ENCODE results near the gene CPNE4. TPM values are rescaled to one million over a fixed set of nuclear protein-coding genes. Genes with fewer than 3 reads are reported as not detected.

CPNE4 gene
- total RNA-seq, 2 experiments from 2014 or later: not detected

DNA sequence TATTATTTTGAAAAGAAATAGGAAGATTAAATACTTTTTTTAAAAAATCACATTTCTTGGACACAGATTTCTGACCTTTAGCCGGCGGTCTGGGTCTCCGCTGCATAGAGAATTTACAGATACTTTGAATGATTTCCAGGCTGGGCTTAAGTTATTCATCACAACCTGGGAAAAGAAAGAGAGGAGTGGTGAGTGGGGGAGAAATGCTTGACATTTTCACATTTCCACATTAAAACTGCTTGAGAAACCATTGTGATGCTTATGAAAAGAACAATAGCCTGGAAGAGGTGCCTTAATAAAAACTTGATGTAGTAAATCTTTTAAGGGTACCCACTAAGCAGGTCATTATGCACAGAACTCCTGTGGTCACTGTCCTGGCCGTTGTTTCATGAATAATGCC is 365.2 kb downstream of the CPNE4 start:
- intact Hi-C loops (cut with DNase I, micrococcal nuclease): no loop called here
- ChIA-PET CTCF (no interaction called here), POLR2A (no interaction called here)
- no peak for DNase-seq
- H3K27me3 Mint-ChIP-seq: peaks cover 7% of the 10 kb centered on the region
- H3K27ac Mint-ChIP-seq: no peak overlapping the region
- no peaks in the 10 kb centered on the region for H3K9me3 Mint-ChIP-seq (ENCODE audit: low read depth)
- ATAC-seq: no peak
- H3K4me3 Mint-ChIP-seq: no peak overlapping the region
- H3K36me3 Mint-ChIP-seq (ENCODE audit: low read depth): no peaks in the 10 kb centered on the region
- H3K4me1 Mint-ChIP-seq: no peaks in the 10 kb centered on the region

GRCh38 chr3:131658771-131659170 is 376.0 kb downstream of the CPNE4 start:
- intact Hi-C loops (cut with DNase I, micrococcal nuclease): no loop called here
- no peak overlapping the region for H3K4me3 Mint-ChIP-seq
- POLR2A ChIA-PET: no interaction called here
- H3K9me3 Mint-ChIP-seq (ENCODE audit: low read depth): peaks cover 6% of the 10 kb centered on the region
- H3K36me3 Mint-ChIP-seq (ENCODE audit: low read depth): no peaks in the 10 kb centered on the region
- CTCF ChIA-PET: no interaction called here
- H3K27ac Mint-ChIP-seq: no peak overlapping the region
- DNase-seq (no peak), ATAC-seq (no peak)
- peaks cover 9% of the 10 kb centered on the region for H3K27me3 Mint-ChIP-seq
- H3K4me1 Mint-ChIP-seq: no peaks in the 10 kb centered on the region

- ATAC-seq (no peak), DNase-seq (no peak)
- Mint-ChIP-seq H3K4me1 (no peaks in the 10 kb centered on the region), H3K27ac (no peak overlapping the region), H3K9me3 (ENCODE audit: low read depth) (peaks cover 6% of the 10 kb centered on the region), H3K4me3 (no peak overlapping the region), H3K27me3 (peaks cover 12% of the 10 kb centered on the region), H3K36me3 (ENCODE audit: low read depth) (no peaks in the 10 kb centered on the region)
- intact Hi-C loops (cut with DNase I, micrococcal nuclease): no loop called here
- CTCF ChIA-PET: no interaction called here
- POLR2A ChIA-PET: no interaction called here
Measured at GRCh38 chr3:131658115-131658514, 376.7 kb downstream of the CPNE4 start.

DNA sequence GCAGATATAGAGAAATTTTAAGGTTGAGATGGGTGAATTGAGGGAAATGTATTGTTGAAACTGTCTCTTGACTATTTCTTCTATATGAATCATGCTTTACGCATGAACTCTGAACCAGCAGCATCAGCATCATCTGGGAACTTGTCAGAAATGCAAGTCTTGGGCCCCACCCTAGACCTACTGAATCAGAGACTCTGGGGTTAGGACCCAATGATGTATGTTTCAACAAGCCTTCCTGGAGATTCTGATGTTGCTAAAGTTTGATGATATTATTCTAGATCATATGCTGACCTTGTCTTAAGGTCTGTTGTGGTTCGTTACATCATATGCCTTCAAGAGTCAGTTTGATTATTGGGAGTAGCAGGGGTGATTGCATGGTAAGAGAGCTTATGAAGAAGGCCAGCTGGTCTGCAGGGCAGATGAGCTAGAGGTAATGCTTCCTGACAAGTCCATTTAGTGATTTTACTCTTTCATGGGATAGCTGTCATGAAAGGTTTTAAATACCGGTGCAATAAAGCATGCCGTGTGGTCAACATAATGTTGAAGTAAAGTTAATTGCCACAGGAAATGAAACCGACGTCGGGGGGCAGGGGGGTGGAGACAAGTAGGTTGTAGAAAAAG is 379.6 kb downstream of the CPNE4 start:
- Mint-ChIP-seq H3K27me3 (peaks cover 6% of the 10 kb centered on the region), H3K36me3 (ENCODE audit: low read depth) (no peaks in the 10 kb centered on the region), H3K9me3 (ENCODE audit: low read depth) (no peaks in the 10 kb centered on the region), H3K4me3 (no peak overlapping the region), H3K27ac (no peak overlapping the region), H3K4me1 (no peaks in the 10 kb centered on the region)
- DNase-seq (no peak), ATAC-seq (no peak)
- intact Hi-C loops (cut with DNase I, micrococcal nuclease): no loop called here
- CTCF ChIA-PET: no interaction called here
- POLR2A ChIA-PET: no interaction called here

GRCh38 chr3:131645638-131646037 is 389.2 kb downstream of the CPNE4 start:
- Mint-ChIP-seq H3K9me3 (ENCODE audit: low read depth) (no peaks in the 10 kb centered on the region), H3K4me1 (no peaks in the 10 kb centered on the region), H3K27me3 (peaks cover 5% of the 10 kb centered on the region), H3K4me3 (no peak overlapping the region), H3K27ac (no peak overlapping the region), H3K36me3 (ENCODE audit: low read depth) (no peaks in the 10 kb centered on the region)
- DNase-seq: no peak
- ChIA-PET CTCF (interaction anchor here (0.8 kb wide), 1 partner anchor 621 kb away, joined by 3 read pairs; no protein-coding TSS in a partner anchor), POLR2A (no interaction called here)
- intact Hi-C loops (cut with DNase I, micrococcal nuclease): no loop called here
- no peak for ATAC-seq

GRCh38 chr3:131636266-131636775 is 398.5 kb downstream of the CPNE4 start:
- Mint-ChIP-seq H3K36me3 (ENCODE audit: low read depth) (no peaks in the 10 kb centered on the region), H3K4me3 (no peak overlapping the region), H3K27me3 (peaks cover 22% of the 10 kb centered on the region), H3K27ac (no peak overlapping the region), H3K4me1 (no peaks in the 10 kb centered on the region), H3K9me3 (ENCODE audit: low read depth) (no peaks in the 10 kb centered on the region)
- POLR2A ChIA-PET: no interaction called here
- ATAC-seq (no peak), DNase-seq (no peak)
- CTCF ChIA-PET: no interaction called here
- intact Hi-C loops (cut with DNase I, micrococcal nuclease): no loop called here

GRCh38 chr3:131630807-131631206 is 404.0 kb downstream of the CPNE4 start:
- Mint-ChIP-seq H3K4me1 (no peaks in the 10 kb centered on the region), H3K27ac (no peak overlapping the region), H3K4me3 (no peak overlapping the region), H3K27me3 (peaks cover 20% of the 10 kb centered on the region), H3K36me3 (ENCODE audit: low read depth) (no peaks in the 10 kb centered on the region), H3K9me3 (ENCODE audit: low read depth) (no peaks in the 10 kb centered on the region)
- DNase-seq (no peak), ATAC-seq (no peak)
- intact Hi-C loops (cut with DNase I, micrococcal nuclease): no loop called here
- CTCF ChIA-PET: no interaction called here
- POLR2A ChIA-PET: no interaction called here

- ATAC-seq (no peak), DNase-seq (no peak)
- Mint-ChIP-seq H3K27me3 (peaks cover 20% of the 10 kb centered on the region), H3K9me3 (ENCODE audit: low read depth) (no peaks in the 10 kb centered on the region), H3K4me1 (no peaks in the 10 kb centered on the region), H3K36me3 (ENCODE audit: low read depth) (no peaks in the 10 kb centered on the region), H3K4me3 (no peak overlapping the region), H3K27ac (no peak overlapping the region)
- ChIA-PET CTCF (no interaction called here), POLR2A (no interaction called here)
- intact Hi-C loops (cut with DNase I, micrococcal nuclease): no loop called here
Measured at GRCh38 chr3:131630097-131630496, 404.7 kb downstream of the CPNE4 start.

GRCh38 chr3:131623431-131623830 is 411.4 kb downstream of the CPNE4 start:
- Mint-ChIP-seq H3K4me3 (no peak overlapping the region), H3K27me3 (peaks cover 7% of the 10 kb centered on the region), H3K36me3 (ENCODE audit: low read depth) (no peaks in the 10 kb centered on the region), H3K9me3 (ENCODE audit: low read depth) (no peaks in the 10 kb centered on the region), H3K27ac (no peak overlapping the region), H3K4me1 (no peaks in the 10 kb centered on the region)
- DNase-seq (no peak), ATAC-seq (no peak)
- ChIA-PET CTCF (interaction anchor here (0.7 kb wide), 1 partner anchor 57 kb away, joined by 3 read pairs; no protein-coding TSS in a partner anchor), POLR2A (interaction anchor here (0.8 kb wide), 1 partner anchor 145 kb away, joined by 3 read pairs; no protein-coding TSS in a partner anchor)
- intact Hi-C loops (cut with DNase I, micrococcal nuclease): no loop called here

- no peak for ATAC-seq
- no peaks in the 10 kb centered on the region for H3K4me1 Mint-ChIP-seq
- H3K36me3 Mint-ChIP-seq (ENCODE audit: low read depth): no peaks in the 10 kb centered on the region
- H3K9me3 Mint-ChIP-seq (ENCODE audit: low read depth): no peaks in the 10 kb centered on the region
- H3K4me3 Mint-ChIP-seq: no peak overlapping the region
- DNase-seq: no peak
- CTCF ChIA-PET: no interaction called here
- H3K27me3 Mint-ChIP-seq: peaks cover 10% of the 10 kb centered on the region
- POLR2A ChIA-PET: no interaction called here
- H3K27ac Mint-ChIP-seq: no peak overlapping the region
- intact Hi-C loops (cut with DNase I, micrococcal nuclease): no loop called here
Measured at GRCh38 chr3:131622726-131623125, 412.1 kb downstream of the CPNE4 start.

- ATAC-seq: no peak
- ChIA-PET POLR2A (no interaction called here), CTCF (no interaction called here)
- intact Hi-C loops (cut with DNase I, micrococcal nuclease): no loop called here
- no peaks in the 10 kb centered on the region for H3K4me1 Mint-ChIP-seq
- H3K9me3 Mint-ChIP-seq (ENCODE audit: low read depth): no peaks in the 10 kb centered on the region
- DNase-seq: no peak
- no peak overlapping the region for H3K27ac Mint-ChIP-seq
- no peak overlapping the region for H3K4me3 Mint-ChIP-seq
- no peaks in the 10 kb centered on the region for H3K36me3 Mint-ChIP-seq (ENCODE audit: low read depth)
- peaks cover 13% of the 10 kb centered on the region for H3K27me3 Mint-ChIP-seq
Measured at GRCh38 chr3:131620977-131621376, 413.8 kb downstream of the CPNE4 start.

DNA sequence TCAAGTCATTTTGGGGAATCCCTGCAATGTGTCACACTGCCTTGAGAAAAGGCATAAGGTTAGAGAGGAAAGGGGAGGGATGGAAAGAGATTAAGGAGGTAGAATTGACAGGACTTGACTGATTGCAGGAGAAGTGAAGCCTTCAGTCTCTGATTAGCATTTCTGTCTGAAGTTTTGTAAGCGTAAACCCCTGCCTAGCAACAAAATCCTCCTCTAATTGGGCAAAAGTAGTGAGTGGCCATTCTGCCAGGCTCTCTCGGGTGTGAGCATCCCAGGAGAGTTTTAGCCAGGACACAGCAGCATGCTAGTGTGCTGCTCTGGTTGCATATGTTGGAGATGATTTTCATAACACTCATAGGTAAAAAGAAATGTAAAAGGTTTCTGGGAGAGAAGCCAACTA is 415.0 kb downstream of the CPNE4 start:
- DNase-seq (no peak), ATAC-seq (no peak)
- Mint-ChIP-seq H3K4me3 (no peak overlapping the region), H3K36me3 (ENCODE audit: low read depth) (no peaks in the 10 kb centered on the region), H3K9me3 (ENCODE audit: low read depth) (no peaks in the 10 kb centered on the region), H3K27me3 (peaks cover 13% of the 10 kb centered on the region), H3K4me1 (no peaks in the 10 kb centered on the region), H3K27ac (no peak overlapping the region)
- intact Hi-C loops (cut with DNase I, micrococcal nuclease): no loop called here
- ChIA-PET CTCF (no interaction called here), POLR2A (no interaction called here)

Data from activated CD4-positive, alpha-beta T cell treated with anti-CD3 and anti-CD28 coated beads for 36 hours (primary cell).